Heart left ventricle (tissue), 13 donors: ENCODE measurements around the gene GPR4.

Experiments used
- CTCF ChIP-seq, 12 donors: fragments of 200-600 bp; sonication (generic) in 4 of 12; IDR thresholded peaks; one replicate each; pipeline versions ENCODE4 v1.5.0 to v1.8.0; 2018 to 2022; ENCODE audit warnings: antibody characterized with exemption in 12 of 12, mild to moderate bottlenecking in 5 of 12
- POLR2A ChIP-seq, 2 donors: fragments of 450-650 bp; IDR thresholded peaks; one replicate each; pipeline ENCODE4 v1.6.1; 2017; ENCODE audit warnings: antibody characterized with exemption in 2 of 2, mild to moderate bottlenecking in 2 of 2, moderate library complexity in 2 of 2
- donor health status: ischemic (EF 13 %, LVEDD 7.1; RV severe dilation, severe dysfunction).
- donor health status: DM: no; HTN: yes; CAD: no.
- donor health status: DM: no; HTN: no; CAD: no.
- donor health status: ischemic (EF 25% LVEDD 6.9; RV normal size, moderate dysfunction).
- donor health status: ischemic (EF 25% LVEDD 5.7; RV mildly dilated, moderate dysfunction).
- donor health status: ischemic (EF 35%, LVEDD 5.7; RV mildly dilated, moderate dysfunction).
- donor health status: nonischemic (EF 11% LVEDD 7.7; RV severe dilation, severe dysfunction).
- donor health status: DM: yes; HTN: yes; CAD: no.
- donor health status: PGD.
- donor health status: ischemic (EF 29% LVEDD 5.4; RV normal size, mild dysfunction).
- donor health status: nonischemic (EF 23%, LVEDD 6.1; RV moderate dilation, normal function).

GRCh38 chr19:45577111-45577905 is 24.7 kb downstream of the GPR4 start:
- TF ChIP-seq CTCF (IDR thresholded peaks at IDR 0.05) = no peak
- no peak for TF ChIP-seq POLR2A (IDR thresholded peaks at IDR 0.05)
